ENCODE data around the gene EIF3C. TPM values are rescaled to one million over a fixed set of nuclear protein-coding genes. Genes with fewer than 3 reads are reported as not detected.
"Not testable (repeated sequence)": the region's sequence is repeated elsewhere in the genome, so short reads cannot be mapped to it uniquely, and the experiment has no call there.

The EIF3C gene
- total RNA-seq, 2 donors from 2014 or later, result 167 to 206 TPM

- H3K27ac ChIP-seq; H3K36me3 ChIP-seq; DNase-seq (ENCODE audit: low spot score); ATAC-seq (ENCODE audit: insufficient number of reproducible peaks, low FRiP score, low read depth); H3K4me1 ChIP-seq (ENCODE audit: control insufficient read depth in 1 of 2, low read depth in 2 of 2); H3K4me3 ChIP-seq; H3K27me3 ChIP-seq (replicated peaks; ENCODE audit: insufficient read depth); H3K9me3 ChIP-seq: not testable (repeated sequence)
Measured at GRCh38 chr16:28782357-28782756, 71.1 kb downstream of the EIF3C start.

Other genes with a start within 250 kb of the EIF3C start
- not detected for gene NPIPB7, start 239.1 kb upstream of the EIF3C start, total RNA-seq
- 10 to 100 TPM; 16.9 to 25.2 TPM for gene CLN3, start 219.4 kb upstream of the EIF3C start, total RNA-seq
- gene APOBR, start 216.8 kb upstream of the EIF3C start, total RNA-seq, result 1 to 10 TPM; 1.1 to 3.4 TPM
- 1 to 10 TPM in 1 of 2 donors, under 1 TPM in 1; 0.68 to 2.5 TPM for gene IL27, start 204.6 kb upstream of the EIF3C start, total RNA-seq
- gene NUPR1, start 172.5 kb upstream of the EIF3C start, total RNA-seq, result 10 to 100 TPM; 17.7 to 53.5 TPM
- gene SGF29, start 157.5 kb upstream of the EIF3C start, total RNA-seq, result 10 to 100 TPM; 17.8 to 26.9 TPM
- gene SULT1A2, start 114.4 kb upstream of the EIF3C start, total RNA-seq, result not detected
- gene SULT1A1, start 101.4 kb upstream of the EIF3C start, total RNA-seq, result 10 to 100 TPM in 1 of 2 donors, 1 to 10 TPM in 1; 7.0 to 27.2 TPM
- not detected for gene NPIPB8, start 73.4 kb upstream of the EIF3C start, total RNA-seq
- gene NPIPB9, start 40.3 kb downstream of the EIF3C start, total RNA-seq, result 1 to 10 TPM; 3.0 to 8.4 TPM
- gene ATXN2L, start 111.5 kb downstream of the EIF3C start, total RNA-seq, result 10 to 100 TPM; 79.9 to 84.3 TPM
- 10 to 100 TPM; 48.9 to 50.2 TPM for gene TUFM, start 134.9 kb downstream of the EIF3C start, total RNA-seq
- gene SH2B1, start 152.4 kb downstream of the EIF3C start, total RNA-seq, result 10 to 100 TPM; 32.5 to 45.1 TPM
- gene ATP2A1, start 167.0 kb downstream of the EIF3C start, total RNA-seq, result under 1 TPM; 0.41 to 0.42 TPM
- gene RABEP2, start 213.8 kb downstream of the EIF3C start, total RNA-seq, result 10 to 100 TPM; 18.3 to 62.0 TPM
- not detected for gene CD19, start 220.5 kb downstream of the EIF3C start, total RNA-seq
- 10 to 100 TPM; 38.4 to 45.5 TPM for gene NFATC2IP, start 239.5 kb downstream of the EIF3C start, total RNA-seq